AG04449 (cell line): ENCODE measurements around the gene OLFML2A.

Experiments
- CTCF ChIA-PET: fragments of 350-600 bp; formaldehyde crosslinking; extraction: SDS; loops from one replicate; lab custom pipeline; 2021; ENCODE audit warnings: antibody characterized with exemption; lab: Yijun Ruan, JAX
- POLR2A ChIA-PET: fragments of 400-600, 350-600 bp; formaldehyde crosslinking; extraction: SDS; loops from one replicate; lab custom pipeline; 2020; ENCODE audit warnings: antibody characterized with exemption, inconsistent platforms; lab: Yijun Ruan, JAX
- DNase-seq: peaks from one replicate; pipeline ENCODE4 v3.0.0-alpha.2; 2010; ENCODE audit warnings: low read depth, low spot score
- H3K4me3 ChIP-seq: 2 replicates; pipeline ENCODE4 v1.5.1; 2011; ENCODE audit warnings: low read depth, mild to moderate bottlenecking, control low read depth, low read length
- CTCF ChIP-seq: IDR thresholded peaks from one replicate; pipeline ENCODE4 v1.5.1; 2011; ENCODE audit warnings: mild to moderate bottlenecking, moderate library complexity, low read length, control low read depth, inconsistent platforms; ENCODE audit not compliant: insufficient read depth; ENCODE audit errors: missing control alignments

The OLFML2A gene

DNA sequence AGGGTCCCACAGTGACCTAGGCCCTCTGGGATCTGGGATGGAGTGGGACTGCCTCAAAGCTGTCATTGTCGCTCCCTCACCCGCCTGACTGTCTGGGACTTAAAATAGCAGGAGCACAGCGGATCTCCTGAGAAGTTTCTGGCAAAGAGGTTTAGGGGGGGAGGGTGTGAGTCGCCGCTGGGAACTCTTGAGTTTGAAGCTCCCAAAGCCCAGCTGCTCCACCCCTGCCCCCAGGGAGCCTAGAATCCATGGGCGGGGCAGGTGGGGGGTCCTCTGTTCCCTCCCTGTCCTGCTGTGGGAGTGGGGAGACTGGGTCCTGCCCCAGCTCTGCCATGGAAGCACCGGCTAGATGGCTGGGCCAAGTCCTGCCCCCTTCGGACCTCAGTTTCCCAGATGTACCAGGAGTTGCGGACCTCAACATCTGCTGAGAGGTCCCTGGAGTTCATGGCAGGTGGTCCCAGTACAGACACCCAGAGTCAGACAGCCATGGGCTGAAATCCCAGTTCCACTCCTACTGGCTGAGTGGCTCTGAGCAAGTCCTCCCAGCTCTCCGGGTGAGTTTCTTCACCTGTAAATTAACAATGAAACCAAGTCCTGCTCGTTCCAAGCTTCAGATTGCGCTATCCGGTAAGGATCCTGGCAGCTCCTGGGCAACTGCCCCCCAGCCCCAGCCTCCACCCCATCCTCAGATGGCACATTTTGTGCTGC, 75.3 kb downstream of the OLFML2A start:
- ChIA-PET POLR2A (interaction anchor here (0.8 to 1.5 kb wide), 2 partner anchors 9 to 73 kb away, joined by 4 to 12 read pairs; no protein-coding TSS in a partner anchor), CTCF (interaction anchor here (0.7 to 42.1 kb wide), 36 partner anchors 10 to 539 kb away, joined by 3 to 2098 read pairs (median 4); partner anchors contain the start of genes ARPC5L, NR6A1, OLFML2A and RPL35)
- H3K4me3 ChIP-seq: peak overlapping the region; percentile 60; the same call in 1 of the 2 replicates
- no peak for DNase-seq
- no peak for TF ChIP-seq CTCF

DNA sequence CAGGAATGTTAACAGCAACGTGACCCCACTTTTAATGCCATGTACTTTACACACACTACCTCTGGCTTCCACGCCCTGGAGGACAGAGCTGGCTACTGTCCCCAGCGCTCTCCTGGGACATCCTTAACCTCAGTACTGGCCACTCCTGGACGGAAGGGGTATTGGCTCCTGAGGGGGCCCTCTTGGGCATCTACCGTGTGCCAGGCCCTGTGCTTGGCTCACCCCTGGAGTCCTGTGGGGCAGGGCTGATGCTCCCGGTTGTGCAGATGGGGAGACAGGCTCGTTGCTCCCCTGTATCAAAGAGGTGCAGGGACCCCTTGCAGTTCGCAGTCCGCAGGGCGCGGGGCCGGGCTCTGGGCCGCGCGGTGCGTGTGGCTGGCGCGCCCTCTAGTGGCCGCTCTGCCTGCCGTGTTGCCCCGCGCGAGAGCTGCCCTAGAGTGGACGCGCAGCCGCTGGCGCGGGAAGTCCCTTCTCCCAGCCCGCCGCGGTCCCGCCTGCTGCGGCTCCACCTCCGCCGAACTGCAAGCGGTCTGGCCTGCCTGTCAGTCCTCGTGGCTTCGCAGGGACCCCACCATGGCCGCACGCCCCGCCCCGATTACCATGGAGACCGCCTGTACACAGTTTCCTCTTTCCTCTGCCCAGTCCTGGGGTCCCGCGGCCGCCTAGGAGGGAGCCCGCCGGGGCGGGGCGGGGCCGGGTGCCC, 76.0 kb downstream of the OLFML2A start, which contains the start of gene WDR38:
TSS of gene WDR38 (plus strand) at position 632 of the 703 bp plus-strand sequence. CDS start 72 bp downstream, outside the sequence.
- ChIA-PET CTCF (interaction anchor here (0.6 to 42.1 kb wide), 50 partner anchors 9 to 538 kb away, joined by 3 to 2098 read pairs (median 5); partner anchors contain the start of genes ARPC5L, NR6A1, OLFML2A and RPL35), POLR2A (interaction anchor here (1.2 to 1.6 kb wide), 3 partner anchors 9 to 80 kb away, joined by 6 to 12 read pairs (median 7); partner anchors contain the start of gene ARPC5L)
- TF ChIP-seq CTCF: peak; percentile 89
- no peak for DNase-seq
- peak within 1 kb of the TSS; percentile 60 for H3K4me3 ChIP-seq

DNA sequence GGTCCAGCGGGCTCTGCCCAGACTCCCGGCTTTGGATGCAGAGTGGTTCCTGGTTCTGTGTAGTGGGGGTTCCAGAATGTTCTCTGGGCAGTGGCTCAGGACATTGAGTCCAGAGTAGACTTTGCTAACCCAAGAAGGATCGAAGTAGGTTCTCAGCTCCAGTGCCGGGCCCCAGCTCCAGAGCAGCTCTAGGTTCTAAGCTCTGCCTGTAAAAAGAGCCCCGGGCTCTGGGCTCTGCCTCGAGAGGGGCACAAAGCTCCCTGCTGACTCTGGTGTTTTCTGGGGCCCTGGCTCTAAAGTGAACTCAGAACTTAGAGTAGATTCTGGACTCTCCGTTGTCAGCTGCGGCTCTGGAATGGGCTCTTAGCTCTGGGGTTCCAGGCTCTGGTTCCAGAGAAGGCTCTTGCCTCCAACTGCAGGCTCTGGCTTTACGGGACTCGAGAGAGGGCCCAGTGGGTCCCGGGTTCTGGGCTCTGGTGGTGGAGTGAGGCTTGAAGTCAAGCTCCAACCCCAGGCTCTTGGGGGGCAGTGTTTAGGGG, 76.7 kb downstream of the OLFML2A start:
- ChIA-PET POLR2A (interaction anchor here (1.2 to 1.6 kb wide), 3 partner anchors 9 to 81 kb away, joined by 6 to 12 read pairs (median 7); partner anchors contain the start of gene ARPC5L), CTCF (interaction anchor here (0.6 to 42.1 kb wide), 33 partner anchors 8 to 537 kb away, joined by 3 to 2098 read pairs (median 6); partner anchors contain the start of genes ARPC5L, NR6A1, OLFML2A and RPL35)
- H3K4me3 ChIP-seq: peak overlapping the region; percentile 60; the same call in 1 of the 2 replicates
- TF ChIP-seq CTCF: no peak
- no peak for DNase-seq

DNA sequence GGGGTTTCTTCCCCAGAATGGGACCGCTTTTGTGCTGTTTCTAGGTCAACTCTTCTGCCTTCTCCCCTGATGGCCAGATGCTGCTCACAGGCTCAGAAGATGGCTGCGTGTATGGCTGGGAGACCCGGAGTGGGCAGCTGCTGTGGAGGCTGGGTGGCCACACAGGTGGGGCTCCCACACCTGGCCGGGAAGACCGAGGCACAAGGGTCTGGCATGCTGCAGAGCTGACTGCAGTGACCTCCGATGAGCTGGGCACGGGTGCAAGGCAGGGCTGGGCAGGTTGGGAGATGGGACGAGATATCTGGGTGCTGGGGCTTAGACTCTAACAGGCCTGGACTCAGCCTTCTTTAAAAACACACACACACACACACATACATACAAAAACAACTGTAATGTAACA, 77.2 kb downstream of the OLFML2A start:
- CTCF ChIA-PET: interaction anchor here (0.8 to 42.1 kb wide), 24 partner anchors 8 to 527 kb away, joined by 3 to 2098 read pairs (median 8); partner anchors contain the start of genes ARPC5L, NR6A1, OLFML2A and RPL35
- no peak for TF ChIP-seq CTCF

DNA sequence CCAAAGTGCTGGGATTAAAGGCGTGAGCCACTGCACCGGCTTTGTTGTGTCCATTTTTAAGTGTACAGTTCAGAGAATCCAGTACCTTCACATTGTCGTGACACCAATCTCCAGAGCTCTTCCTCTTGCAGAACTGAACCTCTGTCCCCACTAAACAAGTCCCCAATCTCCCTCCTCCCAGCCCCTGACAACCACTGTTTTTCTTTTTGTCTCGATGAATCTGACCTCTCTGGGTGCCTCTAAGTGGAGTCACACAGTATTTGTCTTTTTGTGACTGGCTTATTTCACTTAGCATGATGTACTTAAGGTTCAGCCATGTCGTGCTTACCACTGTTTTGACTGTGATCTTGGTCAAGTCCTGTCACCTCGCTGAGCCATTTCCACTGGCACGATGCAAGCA, 77.9 kb downstream of the OLFML2A start:
- CTCF ChIA-PET: interaction anchor here (0.8 to 42.1 kb wide), 13 partner anchors 10 to 520 kb away, joined by 3 to 2098 read pairs (median 19); partner anchors contain the start of genes NR6A1 and OLFML2A
- TF ChIP-seq CTCF: no peak
- H3K4me3 ChIP-seq: no peak overlapping the region
- POLR2A ChIA-PET: interaction anchor here (0.6 to 1.8 kb wide), 3 partner anchors 14 to 80 kb away, joined by 3 to 7 read pairs (median 3); no protein-coding TSS in a partner anchor
- no peak for DNase-seq

More for the DNA sequence above, 77.2 kb downstream of the OLFML2A start:
- POLR2A ChIA-PET: interaction anchor here (1.2 to 1.6 kb wide), 3 partner anchors 8 to 82 kb away, joined by 6 to 12 read pairs (median 7); partner anchors contain the start of gene ARPC5L
- DNase-seq: no peak
- no peak overlapping the region for H3K4me3 ChIP-seq
